NT2/D1 (cell line): ENCODE data around the gene CEP95.

Source experiments
- DNase-seq: peaks from one replicate; pipeline ENCODE4 v3.0.0-alpha.2; 2011; ENCODE audit warnings: low read depth, low spot score
- H3K27me3 ChIP-seq: 2 replicates; pipeline ENCODE4 v1.6.0; 2011; ENCODE audit warnings: mild to moderate bottlenecking; ENCODE audit not compliant: insufficient read length, insufficient read depth
- H3K36me3 ChIP-seq: 2 replicates; pipeline ENCODE4 v1.6.1; 2011; ENCODE audit warnings: mild to moderate bottlenecking, low read length, mixed read lengths; ENCODE audit not compliant: insufficient read depth, insufficient read length
- H3K4me1 ChIP-seq: 2 replicates; pipeline ENCODE4 v1.5.1; 2011; ENCODE audit not compliant: insufficient read depth, insufficient read length
- H3K4me3 ChIP-seq: 2 replicates; pipeline ENCODE4 v1.5.1; 2011; ENCODE audit warnings: low read depth; ENCODE audit not compliant: insufficient read length
- H3K9ac ChIP-seq: 2 replicates; pipeline ENCODE4 v1.6.0; 2011; ENCODE audit warnings: low read depth; ENCODE audit not compliant: insufficient read length
- H3K9me3 ChIP-seq: 2 replicates; pipeline ENCODE4 v1.5.1; 2011; ENCODE audit warnings: mild to moderate bottlenecking, low read length; ENCODE audit not compliant: insufficient read depth
- SUZ12 ChIP-seq: IDR thresholded peaks from 2 replicates; pipeline ENCODE4 v1.6.1; 2011; ENCODE audit not compliant: insufficient read length, insufficient read depth; ENCODE audit errors: extremely low read depth
- YY1 ChIP-seq: IDR thresholded peaks from 2 replicates; pipeline ENCODE4 v1.6.1; 2011; ENCODE audit not compliant: insufficient read length, insufficient read depth
- ZNF274 ChIP-seq: IDR thresholded peaks from 2 replicates; pipeline ENCODE4 v1.6.1; 2011; ENCODE audit warnings: mild to moderate bottlenecking, low read depth, low read length

Gene CEP95

DNA sequence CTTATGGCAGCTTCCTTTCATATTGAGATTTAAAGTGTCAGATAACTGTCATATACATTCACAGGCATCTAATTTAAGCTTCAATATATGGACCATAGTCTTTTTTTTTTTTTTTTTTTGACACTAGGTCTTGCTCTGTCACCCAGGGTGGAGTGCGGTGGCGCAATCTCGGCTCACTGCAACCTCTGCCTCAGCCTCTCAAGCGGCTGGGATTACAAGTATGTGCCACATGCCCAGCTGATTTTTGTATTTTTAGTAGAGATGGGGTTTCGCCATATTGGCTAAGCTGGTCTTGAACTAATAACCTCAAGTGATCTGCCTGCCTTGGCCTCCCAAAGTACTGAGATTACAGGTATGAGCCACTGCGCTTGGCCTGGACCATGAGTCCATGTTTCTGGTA lies 13.6 kb downstream of the CEP95 start:
- Histone ChIP-seq H3K4me3 (no peak overlapping the region), H3K36me3 (peaks cover 91% of the 10 kb centered on the region), H3K9me3 (no peaks in the 10 kb centered on the region), H3K9ac (no peak overlapping the region), H3K27me3 (no peaks in the 10 kb centered on the region), H3K4me1 (no peaks in the 10 kb centered on the region)
- DNase-seq = no peak
- TF ChIP-seq YY1 = no peak
- no peak for TF ChIP-seq ZNF274
- no peak for TF ChIP-seq SUZ12

GRCh38 chr17:64527914-64528313 lies 21.1 kb downstream of the CEP95 start:
- no peak overlapping the region for H3K9ac ChIP-seq
- no peaks in the 10 kb centered on the region for H3K9me3 ChIP-seq
- no peak overlapping the region for H3K4me3 ChIP-seq
- no peaks in the 10 kb centered on the region for H3K27me3 ChIP-seq
- peaks cover 94% of the 10 kb centered on the region for H3K36me3 ChIP-seq
- TF ChIP-seq SUZ12 = no peak
- no peak for TF ChIP-seq YY1
- no peak for TF ChIP-seq ZNF274
- no peak for DNase-seq
- H3K4me1 ChIP-seq = no peaks in the 10 kb centered on the region

DNA sequence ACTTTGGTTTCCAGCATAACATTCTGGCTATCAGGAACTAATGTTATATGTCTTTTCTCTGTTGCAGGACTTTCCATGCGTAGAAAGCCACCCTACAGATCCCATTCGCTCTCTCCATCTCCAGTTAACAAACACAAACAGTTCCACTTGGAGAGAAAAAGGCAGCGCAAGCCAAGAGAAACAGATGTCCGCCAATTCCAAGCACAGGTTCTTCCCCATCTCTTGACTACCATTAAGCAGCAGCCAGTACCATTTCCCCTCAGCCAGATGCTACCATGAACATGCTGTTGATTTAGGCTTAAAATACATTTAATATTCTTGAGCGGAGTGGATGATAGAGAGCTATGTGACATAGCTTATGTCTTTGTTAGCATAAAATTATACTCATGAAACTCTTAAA lies 22.4 kb downstream of the CEP95 start:
- peaks cover 96% of the 10 kb centered on the region for H3K36me3 ChIP-seq

DNA sequence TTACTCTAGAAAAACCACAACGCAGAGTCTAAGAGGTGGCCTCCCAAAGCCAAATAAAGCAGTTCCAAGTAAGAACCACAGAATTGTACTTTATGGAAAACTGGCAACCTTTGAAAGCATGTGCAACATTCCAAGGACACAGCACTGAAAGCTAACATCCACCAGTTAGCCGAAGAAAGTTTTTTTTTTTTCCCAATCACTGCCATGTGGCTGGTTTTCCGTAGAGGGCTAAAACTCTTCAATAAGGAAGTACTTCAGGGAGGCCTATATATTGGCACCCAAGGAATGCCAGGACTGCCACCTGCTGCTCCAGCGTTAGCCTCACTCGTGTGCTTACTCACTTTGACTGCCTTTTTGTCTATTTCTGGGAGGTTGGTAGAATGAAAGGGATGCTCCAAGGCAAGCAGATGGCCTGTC lies 25.2 kb downstream of the CEP95 start:
- Histone ChIP-seq H3K9me3 (no peaks in the 10 kb centered on the region), H3K36me3 (peaks cover 99% of the 10 kb centered on the region)
- TF ChIP-seq YY1 (no peak), ZNF274 (no peak), SUZ12 (no peak)

More for the DNA sequence above, 22.4 kb downstream of the CEP95 start:
- Histone ChIP-seq H3K9ac (no peak overlapping the region), H3K9me3 (no peaks in the 10 kb centered on the region), H3K4me3 (no peak overlapping the region), H3K4me1 (no peaks in the 10 kb centered on the region), H3K27me3 (no peaks in the 10 kb centered on the region)
- DNase-seq = no peak
- TF ChIP-seq SUZ12 (no peak), YY1 (no peak), ZNF274 (no peak)

GRCh38 chr17:64532409-64532808 lies 25.6 kb downstream of the CEP95 start:
- Histone ChIP-seq H3K9me3 (no peaks in the 10 kb centered on the region), H3K4me1 (no peaks in the 10 kb centered on the region), H3K4me3 (no peak overlapping the region), H3K9ac (no peak overlapping the region), H3K36me3 (peaks cover 99% of the 10 kb centered on the region), H3K27me3 (no peaks in the 10 kb centered on the region)
- no peak for DNase-seq
- TF ChIP-seq SUZ12 = no peak
- TF ChIP-seq YY1 = no peak
- no peak for TF ChIP-seq ZNF274

More for the DNA sequence above, 25.2 kb downstream of the CEP95 start:
- DNase-seq = no peak
- no peak overlapping the region for H3K9ac ChIP-seq
- no peak overlapping the region for H3K4me3 ChIP-seq
- no peaks in the 10 kb centered on the region for H3K27me3 ChIP-seq
- H3K4me1 ChIP-seq = no peaks in the 10 kb centered on the region

GRCh38 chr17:64533784-64534183 lies 27.0 kb downstream of the CEP95 start:
- DNase-seq = no peak
- no peak overlapping the region for H3K4me3 ChIP-seq
- peaks cover 98% of the 10 kb centered on the region for H3K36me3 ChIP-seq
- no peaks in the 10 kb centered on the region for H3K4me1 ChIP-seq
- no peaks in the 10 kb centered on the region for H3K9me3 ChIP-seq
- H3K27me3 ChIP-seq = no peaks in the 10 kb centered on the region
- TF ChIP-seq SUZ12 = no peak
- TF ChIP-seq ZNF274 = no peak
- no peak for TF ChIP-seq YY1
- no peak overlapping the region for H3K9ac ChIP-seq

- Histone ChIP-seq H3K4me3 (no peak overlapping the region), H3K9me3 (no peaks in the 10 kb centered on the region), H3K36me3 (peaks cover 98% of the 10 kb centered on the region), H3K4me1 (no peaks in the 10 kb centered on the region), H3K27me3 (no peaks in the 10 kb centered on the region), H3K9ac (no peak overlapping the region)
- no peak for DNase-seq
- TF ChIP-seq YY1 (no peak), ZNF274 (no peak)
These were observed 27.4 kb downstream of the CEP95 start for GRCh38 chr17:64534187-64534586.

DNA sequence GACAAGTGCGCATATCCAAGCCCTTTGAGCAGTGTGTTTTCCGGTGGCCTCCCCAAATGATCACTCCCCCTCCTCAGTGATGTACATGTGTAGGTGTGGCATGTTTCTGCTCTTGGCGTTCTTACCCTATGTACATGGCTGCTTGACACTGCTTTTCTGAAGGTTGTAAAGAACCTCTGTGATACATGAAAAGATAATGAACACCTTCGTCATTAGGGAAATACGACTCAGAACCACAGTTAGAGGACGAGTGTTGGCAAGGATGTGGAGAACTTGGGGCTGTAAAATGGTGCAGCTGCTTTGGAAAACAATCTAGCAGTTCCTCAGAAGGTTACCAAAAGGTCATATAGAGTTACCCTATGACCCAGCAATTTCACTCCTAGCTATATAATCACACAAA lies 28.6 kb downstream of the CEP95 start:
- no peaks in the 10 kb centered on the region for H3K9me3 ChIP-seq
- no peak for DNase-seq
- peaks cover 98% of the 10 kb centered on the region for H3K36me3 ChIP-seq
- H3K27me3 ChIP-seq = no peaks in the 10 kb centered on the region
- no peaks in the 10 kb centered on the region for H3K4me1 ChIP-seq
- TF ChIP-seq YY1 = no peak
- no peak for TF ChIP-seq SUZ12
- TF ChIP-seq ZNF274 = no peak
- H3K4me3 ChIP-seq = no peak overlapping the region
- H3K9ac ChIP-seq = no peak overlapping the region
